GM18867 (cell line): Measurements from ENCODE around the gene OR4E2.
"Not testable (repeated sequence)": the region's sequence is repeated elsewhere in the genome, so short reads cannot be mapped to it uniquely, and the experiment has no call there.

Experiments used
- ATAC-seq: cut with Tn5 transposase; IDR thresholded peaks from one replicate; pipeline ENCODE4 v1.9.1; 2021; ENCODE audit warnings: mild to moderate bottlenecking, moderate library complexity; ENCODE audit not compliant: unreplicated experiment

The OR4E2 gene

GRCh38 chr14:21653331-21653885, at the start of gene OR4E2:
Gene OR4E2, plus strand, starts transcription at chr14:21653835. Its CDS starts 11,248 bp downstream, at chr14:21665083.
- ATAC-seq = no peak

GRCh38 chr14:21612324-21612723, 41.3 kb upstream of the OR4E2 start:
- ATAC-seq = no peak

GRCh38 chr14:21614240-21614639, 39.4 kb upstream of the OR4E2 start:
- no peak for ATAC-seq

- ATAC-seq = no peak
Measured at GRCh38 chr14:21617614-21618013, 36.0 kb upstream of the OR4E2 start.

- ATAC-seq = no peak
Measured at GRCh38 chr14:21626491-21627230, 27.0 kb upstream of the OR4E2 start.

- ATAC-seq = not testable (repeated sequence)
Measured at GRCh38 chr14:21630503-21630902, 23.1 kb upstream of the OR4E2 start.

- ATAC-seq = no peak
Measured at GRCh38 chr14:21631084-21631483, 22.6 kb upstream of the OR4E2 start.

GRCh38 chr14:21634840-21635239, 18.8 kb upstream of the OR4E2 start, which contains the start of gene OR10G2:
Gene OR10G2, minus strand, starts transcription at chr14:21634940. Its CDS starts 98 bp downstream, at chr14:21634842.
- no peak for ATAC-seq

- ATAC-seq = no peak
Measured at GRCh38 chr14:21642683-21643082, 11.0 kb upstream of the OR4E2 start.

GRCh38 chr14:21643407-21643806, 10.2 kb upstream of the OR4E2 start:
- ATAC-seq = no peak

GRCh38 chr14:21647380-21647779, 6.3 kb upstream of the OR4E2 start:
- no peak for ATAC-seq

- ATAC-seq = no peak
Measured at GRCh38 chr14:21652209-21652808, 1.3 kb upstream of the OR4E2 start.

- ATAC-seq = no peak
Measured at GRCh38 chr14:21654215-21654614, 580 bp downstream of the OR4E2 start.

GRCh38 chr14:21656980-21657379, 3.3 kb downstream of the OR4E2 start:
- ATAC-seq = no peak

- ATAC-seq = no peak
Measured at GRCh38 chr14:21668377-21668776, 14.7 kb downstream of the OR4E2 start.

GRCh38 chr14:21669284-21669683, 15.6 kb downstream of the OR4E2 start:
- no peak for ATAC-seq

GRCh38 chr14:21671371-21671770, 17.7 kb downstream of the OR4E2 start:
- no peak for ATAC-seq

- ATAC-seq = no peak
Measured at GRCh38 chr14:21672116-21672515, 18.5 kb downstream of the OR4E2 start.

GRCh38 chr14:21673718-21674117, 20.1 kb downstream of the OR4E2 start, which contains the start of gene OR4E1:
Gene OR4E1, minus strand, starts transcription at chr14:21673818. Its CDS starts 2,883 bp downstream, at chr14:21670935.
- ATAC-seq = no peak

- ATAC-seq = no peak
Measured at GRCh38 chr14:21675566-21675965, 21.9 kb downstream of the OR4E2 start.

- ATAC-seq = no peak
Measured at GRCh38 chr14:21680072-21680471, 26.4 kb downstream of the OR4E2 start.

- ATAC-seq = no peak
Measured at GRCh38 chr14:21686468-21686867, 32.8 kb downstream of the OR4E2 start.
